Measurements from ENCODE around the gene SIAE.

SIAE gene

GRCh38 chr11:124673333-124674167 lies at the start of gene SIAE, which contains the start of gene SPA17:
TSS of gene SIAE (minus strand) at chr11:124673739. CDS start at chr11:124673708, 31 bp downstream.
TSS of gene SPA17 (plus strand) at chr11:124673904. CDS start at chr11:124675265, 1,361 bp downstream.
- DNase-seq (ENCODE audit: low spot score) = peak; percentile 92

- no peak for DNase-seq (ENCODE audit: low spot score)
Observed at GRCh38 chr11:124722176-124722575, 48.6 kb upstream of the SIAE start.

- DNase-seq (ENCODE audit: low spot score) = no peak
Observed at GRCh38 chr11:124719534-124719933, 46.0 kb upstream of the SIAE start.

- no peak for DNase-seq (ENCODE audit: low spot score)
Observed at GRCh38 chr11:124718801-124719200, 45.3 kb upstream of the SIAE start.

- no peak for DNase-seq (ENCODE audit: low spot score)
Observed at GRCh38 chr11:124717786-124718651, 44.5 kb upstream of the SIAE start.

- no peak for DNase-seq (ENCODE audit: low spot score)
Observed at GRCh38 chr11:124717421-124717785, 43.9 kb upstream of the SIAE start.

- DNase-seq (ENCODE audit: low spot score) = no peak
Observed at GRCh38 chr11:124716591-124716990, 43.1 kb upstream of the SIAE start.

GRCh38 chr11:124712392-124712791 lies 38.9 kb upstream of the SIAE start:
- DNase-seq (ENCODE audit: low spot score) = no peak

- no peak for DNase-seq (ENCODE audit: low spot score)
Observed at GRCh38 chr11:124707829-124708228, 34.3 kb upstream of the SIAE start.

GRCh38 chr11:124700028-124700427 lies 26.5 kb upstream of the SIAE start:
- no peak for DNase-seq (ENCODE audit: low spot score)

GRCh38 chr11:124699547-124699946 lies 26.0 kb upstream of the SIAE start:
- no peak for DNase-seq (ENCODE audit: low spot score)

- DNase-seq (ENCODE audit: low spot score) = no peak
Observed at GRCh38 chr11:124693142-124693541, 19.6 kb upstream of the SIAE start.

- DNase-seq (ENCODE audit: low spot score) = no peak
Observed at GRCh38 chr11:124682443-124682842, 8.9 kb upstream of the SIAE start.

- no peak for DNase-seq (ENCODE audit: low spot score)
Observed at GRCh38 chr11:124681421-124681820, 7.9 kb upstream of the SIAE start.

- DNase-seq (ENCODE audit: low spot score) = no peak
Observed at GRCh38 chr11:124678416-124678815, 4.9 kb upstream of the SIAE start.

- DNase-seq (ENCODE audit: low spot score) = no peak
Observed at GRCh38 chr11:124676386-124676785, 2.8 kb upstream of the SIAE start.

- no peak for DNase-seq (ENCODE audit: low spot score)
Observed at GRCh38 chr11:124674571-124674970, 1.0 kb upstream of the SIAE start.

GRCh38 chr11:124674168-124674517 lies 604 bp upstream of the SIAE start:
- no peak for DNase-seq (ENCODE audit: low spot score)

- no peak for DNase-seq (ENCODE audit: low spot score)
Observed at GRCh38 chr11:124672536-124673215, 863 bp downstream of the SIAE start.

GRCh38 chr11:124670732-124671131 lies 2.8 kb downstream of the SIAE start:
- DNase-seq (ENCODE audit: low spot score) = peak; percentile 10

GRCh38 chr11:124669193-124669592 lies 4.3 kb downstream of the SIAE start:
- peak; percentile 62 for DNase-seq (ENCODE audit: low spot score)

- DNase-seq (ENCODE audit: low spot score) = no peak
Observed at GRCh38 chr11:124667601-124668000, 5.9 kb downstream of the SIAE start.

GRCh38 chr11:124663861-124664260 lies 9.7 kb downstream of the SIAE start:
- DNase-seq (ENCODE audit: low spot score) = no peak
